ENCODE measurements around the gene HPCAL1. TPM values are rescaled to one million over a fixed set of nuclear protein-coding genes. Genes with fewer than 3 reads are reported as not detected.

HPCAL1 gene
- total and polyA plus RNA-seq, 2 of the 8 experiments (the other 6 are each of a cell fraction or from before 2014, with no cell fraction given), result 5.8 to 8.6 TPM

- no peak overlapping the region for H3K4ac ChIP-seq (replicated peaks; ENCODE audit: insufficient read length, low read depth, low read length)
- no peak for TF ChIP-seq EZH2 (IDR thresholded peaks at IDR 0.05; ENCODE audit: low read depth, low read length, severe bottlenecking)
- no peak for TF ChIP-seq CTCF (IDR thresholded peaks at IDR 0.05; ENCODE audit: control extremely low read depth in 1 of 3, insufficient read depth in 1 of 3, low read depth in 1 of 3, low read length in 3 of 3)
- no peak for TF ChIP-seq GABPA (IDR thresholded peaks at IDR 0.05; ENCODE audit: borderline replicate concordance, insufficient read depth, low read length)
- TF ChIP-seq SIN3A (conservative IDR thresholded peaks at IDR 0.05 in 1 of 2, IDR thresholded peaks at IDR 0.05 in 1 of 2; ENCODE audit: low read depth in 1 of 2, low read length in 2 of 2), result no peak
- no peak for TF ChIP-seq E2F6 (IDR thresholded peaks at IDR 0.05)
- no peak for TF ChIP-seq KDM1A (IDR thresholded peaks at IDR 0.05; ENCODE audit: borderline replicate concordance, low read length)
- no peak for TF ChIP-seq ZNF274 (IDR thresholded peaks at IDR 0.05; ENCODE audit: borderline replicate concordance, extremely low read depth, low read length)
- no peak for TF ChIP-seq NRF1 (IDR thresholded peaks at IDR 0.05; ENCODE audit: low read depth, low read length)
These were observed 77.6 kb downstream of the HPCAL1 start for GRCh38 chr2:10380048-10380926.

More at GRCh38 chr2:10380048-10380926, 77.6 kb downstream of the HPCAL1 start:
- Histone ChIP-seq H3K23me2 (ENCODE audit: low read depth, low read length) (no peaks in the 10 kb centered on the region), H3K9me3 (ENCODE audit: insufficient read depth in 2 of 2, low read depth in 1 of 2, low read length in 1 of 2) (no peaks in the 10 kb centered on the region), H3K4me1 (replicated peaks in 1 of 4; ENCODE audit: control insufficient read depth in 3 of 4, insufficient read depth in 4 of 4, low read length in 3 of 4) (peaks cover 6 to 20% (median 18%) of the 10 kb centered on the region in 4 experiments), H3K79me1 (ENCODE audit: low read depth, low read length) (no peaks in the 10 kb centered on the region), H4K20me1 (replicated peaks in 1 of 2; ENCODE audit: control insufficient read depth in 1 of 2, insufficient read depth in 2 of 2, low read length in 2 of 2) (no peaks in the 10 kb centered on the region), H2AK5ac (ENCODE audit: low read depth, low read length) (no peak overlapping the region), H3K4me2 (ENCODE audit: insufficient read depth in 1 of 2, low read depth in 2 of 2, low read length in 2 of 2) (no peak overlapping the region), H3K79me2 (ENCODE audit: control insufficient read depth in 1 of 2, insufficient read depth in 2 of 2, low read length in 2 of 2) (no peaks in the 10 kb centered on the region), H2AFZ (ENCODE audit: low read length) (no peak overlapping the region), H2BK15ac (ENCODE audit: low read length) (no peak overlapping the region), H3K27ac (ENCODE audit: low read depth, low read length) (no peak overlapping the region), H3K36me3 (ENCODE audit: control insufficient read depth in 2 of 4, insufficient read depth in 4 of 4, low read length in 3 of 4) (no peaks in the 10 kb centered on the region), H3K4me3 (ENCODE audit: extremely low read depth in 1 of 4, insufficient read depth in 2 of 4, low read depth in 3 of 4, low read length in 4 of 4) (no peak overlapping the region), H3K23ac (ENCODE audit: insufficient read length) (no peak overlapping the region), H3K27me3 (replicated peaks in 1 of 4; ENCODE audit: control insufficient read depth in 3 of 4, extremely low read depth in 1 of 4, insufficient read depth in 3 of 4, low read length in 3 of 4) (no peaks in the 10 kb centered on the region), H3K18ac (ENCODE audit: extremely low read depth, low read length) (no peak overlapping the region), H4K8ac (ENCODE audit: extremely low read depth, insufficient read depth, low read length) (no peak overlapping the region), H3K14ac (ENCODE audit: insufficient read length) (no peak overlapping the region), H2BK20ac (ENCODE audit: low read length) (no peak overlapping the region), H4K91ac (replicated peaks; ENCODE audit: insufficient read length, low read length) (no peak overlapping the region), H3K56ac (replicated peaks; ENCODE audit: insufficient read length, low read depth, low read length) (no peak overlapping the region), H2BK120ac (replicated peaks; ENCODE audit: low read depth, low read length) (no peak overlapping the region), H2BK5ac (ENCODE audit: low read depth, low read length) (no peak overlapping the region), H3K9ac (replicated peaks in 1 of 4; ENCODE audit: extremely low read depth in 1 of 4, low read depth in 3 of 4, low read length in 3 of 4) (no peak overlapping the region), H2BK12ac (ENCODE audit: low read depth, low read length) (no peak overlapping the region), H4K5ac (ENCODE audit: insufficient read length, low read depth, low read length) (no peak overlapping the region)
- ChIA-PET POLR2A (ENCODE audit: partially characterized antibody) (interaction anchor here (0.6 kb wide), 1 partner anchor 245 kb away, joined by 3 read pairs; no protein-coding TSS in a partner anchor), CTCF (ENCODE audit: partially characterized antibody) (interaction anchor here (0.8 to 5.7 kb wide), 9 partner anchors 9 to 283 kb away, joined by 3 to 42 read pairs (median 3); no protein-coding TSS in a partner anchor)
- DNase-seq (ENCODE audit: low read depth in 1 of 2, low spot score in 2 of 2) (no peak), FAIRE-seq (no peak)
- whole genome bisulfite sequencing, 2 experiments (ENCODE audit: extremely low coverage in 1 of 2, insufficient coverage in 1 of 2, insufficient read length in 1 of 2, insufficient replicate concordance in 2 of 2, low coverage in 1 of 2, low lambda C conversion rate in 2 of 2, missing lambda C conversion rate in 1 of 2), result 87% methylated on average over 9 of the region's 9 CpGs; no CpG with 5 or more reads in 1 of the 2 experiments
